Neural cell (in vitro differentiated cells): Measurements from ENCODE around the gene TENM3.

Experiments used
- SMC3 ChIP-seq: fragments of 450-650 bp; conservative IDR thresholded peaks from 2 replicates; pipeline ENCODE4 v1.6.1; 2014; ENCODE audit warnings: antibody characterized with exemption, mild to moderate bottlenecking, moderate library complexity; ENCODE audit not compliant: poor library complexity
- TF ChIP-seq, protein P1 (sequence below): fragments of 450-650 bp; IDR thresholded peaks from 2 replicates; pipeline ENCODE4 v1.5.1; 2014; ENCODE audit warnings: antibody characterized with exemption, mild to moderate bottlenecking, moderate library complexity; ENCODE audit not compliant: poor library complexity, severe bottlenecking

DNA sequence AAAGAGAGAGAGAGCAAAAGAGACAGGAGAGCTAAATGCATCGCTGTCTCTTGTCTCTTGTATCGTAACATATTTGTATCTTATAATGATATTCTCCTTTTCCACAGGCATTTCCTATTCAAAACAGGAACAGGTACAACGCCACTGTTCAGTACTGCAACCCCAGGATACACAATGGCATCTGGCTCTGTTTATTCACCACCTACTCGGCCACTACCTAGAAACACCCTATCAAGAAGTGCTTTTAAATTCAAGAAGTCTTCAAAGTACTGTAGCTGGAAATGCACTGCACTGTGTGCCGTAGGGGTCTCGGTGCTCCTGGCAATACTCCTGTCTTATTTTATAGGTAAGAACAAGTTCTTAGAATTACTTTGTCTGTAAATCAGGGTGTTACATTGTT, 385.3 kb downstream of the TENM3 start:
- TF ChIP-seq, protein P1, sequence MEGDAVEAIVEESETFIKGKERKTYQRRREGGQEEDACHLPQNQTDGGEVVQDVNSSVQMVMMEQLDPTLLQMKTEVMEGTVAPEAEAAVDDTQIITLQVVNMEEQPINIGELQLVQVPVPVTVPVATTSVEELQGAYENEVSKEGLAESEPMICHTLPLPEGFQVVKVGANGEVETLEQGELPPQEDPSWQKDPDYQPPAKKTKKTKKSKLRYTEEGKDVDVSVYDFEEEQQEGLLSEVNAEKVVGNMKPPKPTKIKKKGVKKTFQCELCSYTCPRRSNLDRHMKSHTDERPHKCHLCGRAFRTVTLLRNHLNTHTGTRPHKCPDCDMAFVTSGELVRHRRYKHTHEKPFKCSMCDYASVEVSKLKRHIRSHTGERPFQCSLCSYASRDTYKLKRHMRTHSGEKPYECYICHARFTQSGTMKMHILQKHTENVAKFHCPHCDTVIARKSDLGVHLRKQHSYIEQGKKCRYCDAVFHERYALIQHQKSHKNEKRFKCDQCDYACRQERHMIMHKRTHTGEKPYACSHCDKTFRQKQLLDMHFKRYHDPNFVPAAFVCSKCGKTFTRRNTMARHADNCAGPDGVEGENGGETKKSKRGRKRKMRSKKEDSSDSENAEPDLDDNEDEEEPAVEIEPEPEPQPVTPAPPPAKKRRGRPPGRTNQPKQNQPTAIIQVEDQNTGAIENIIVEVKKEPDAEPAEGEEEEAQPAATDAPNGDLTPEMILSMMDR = no peak
- TF ChIP-seq SMC3 = no peak
